ENCODE measurements around the gene NCOR2. TPM values are rescaled to one million over a fixed set of nuclear protein-coding genes. Genes with fewer than 3 reads are reported as not detected.

The NCOR2 gene
- total and polyA plus RNA-seq, 2 donors (not counting 3 experiments of a cell fraction or from before 2014, with no cell fraction given) = 26.5 to 241 TPM

- Histone ChIP-seq H3K4me2 (ENCODE audit: insufficient read depth, low read length) (no peak overlapping the region), H3K4me1 (ENCODE audit: control insufficient read depth, extremely low read depth, insufficient read depth, low read length) (peaks cover 8% of the 10 kb centered on the region), H3K27me3 (ENCODE audit: control insufficient read depth in 2 of 2, insufficient read depth in 2 of 2, low read length in 2 of 2) (no peaks in the 10 kb centered on the region), H4K20me1 (replicated peaks; ENCODE audit: control insufficient read depth, extremely low read depth, insufficient read depth, low read length) (no peaks in the 10 kb centered on the region), H3K4me3 (replicated peaks in 1 of 3; ENCODE audit: insufficient read depth in 1 of 3, low read depth in 1 of 3, low read length in 3 of 3) (no peak overlapping the region), H3K36me3 (ENCODE audit: control insufficient read depth in 2 of 2, extremely low read depth in 1 of 2, insufficient read depth in 2 of 2, low read length in 2 of 2) (no peaks in the 10 kb centered on the region), H3K79me2 (ENCODE audit: control insufficient read depth, insufficient read depth, low read length) (no peaks in the 10 kb centered on the region), H3K9me1 (replicated peaks; ENCODE audit: control insufficient read depth, extremely low read depth, insufficient read depth, low read length) (no peaks in the 10 kb centered on the region), H3K9me3 (replicated peaks; ENCODE audit: control insufficient read depth, insufficient read depth, low read length) (no peaks in the 10 kb centered on the region), H3K27ac (ENCODE audit: insufficient read depth, low read depth, low read length) (no peak overlapping the region), H3K9ac (replicated peaks; ENCODE audit: extremely low read depth, insufficient read depth, low read length) (no peak overlapping the region), H2AFZ (ENCODE audit: low read depth, low read length) (no peak overlapping the region)
- POLR2A ChIA-PET = no interaction called here
- TF ChIP-seq FOS (IDR thresholded peaks at IDR 0.05; ENCODE audit: borderline replicate concordance, insufficient read depth, low read length) = no peak
- TF ChIP-seq EZH2 (IDR thresholded peaks at IDR 0.05; ENCODE audit: borderline replicate concordance, low read depth, low read length, severe bottlenecking) = no peak
- no peak for TF ChIP-seq JUN (IDR thresholded peaks at IDR 0.05; ENCODE audit: borderline replicate concordance, insufficient read depth, insufficient read length, low read depth)
- no peak for TF ChIP-seq GATA2 (IDR thresholded peaks at IDR 0.05; ENCODE audit: insufficient read depth, insufficient read length, low read depth, low read length)
- intact Hi-C loops (cut with micrococcal nuclease) (loop anchor here (5.0 kb wide), 1 partner anchor 167 kb away; no protein-coding TSS in a partner anchor), dilution Hi-C loops (cut with MboI; ENCODE audit: extremely low pct_ligation_motif_present, low sequenced_read_pairs) (no loop called here)
- DNase-seq (ENCODE audit: low read depth, low spot score) (no peak), FAIRE-seq (no peak)
- CTCF ChIA-PET = interaction anchor here (0.7 kb wide), 1 partner anchor 17 kb away, joined by 3 read pairs; no protein-coding TSS in a partner anchor
- BruUV-seq (replicated peaks) = no TSS peak
Measured at GRCh38 chr12:124579921-124580517, 12.6 kb upstream of the NCOR2 start.

- dilution Hi-C loops (cut with MboI; ENCODE audit: extremely low pct_ligation_motif_present, low sequenced_read_pairs) = no loop called here
- no peak for TF ChIP-seq FOS (IDR thresholded peaks at IDR 0.05; ENCODE audit: borderline replicate concordance, insufficient read depth, low read length)
- no peak for TF ChIP-seq MYC (IDR thresholded peaks at IDR 0.05; ENCODE audit: low read depth, low read length)
- no peak for TF ChIP-seq POLR2AphosphoS5 (IDR thresholded peaks at IDR 0.05; ENCODE audit: insufficient read depth, low read depth, low read length)
- TF ChIP-seq POLR2A (IDR thresholded peaks at IDR 0.05; ENCODE audit: low read depth, low read length) = no peak
- no peak for TF ChIP-seq EZH2 (IDR thresholded peaks at IDR 0.05; ENCODE audit: borderline replicate concordance, low read depth, low read length, severe bottlenecking)
- TF ChIP-seq GATA2 (IDR thresholded peaks at IDR 0.05; ENCODE audit: insufficient read depth, insufficient read length, low read depth, low read length) = no peak
- TF ChIP-seq CTCF (IDR thresholded peaks at IDR 0.05; ENCODE audit: extremely low read depth in 1 of 2, insufficient read depth in 1 of 2, low read depth in 1 of 2, low read length in 2 of 2) = no peak
- no peak for TF ChIP-seq MAX (IDR thresholded peaks at IDR 0.05; ENCODE audit: insufficient read depth, insufficient read length)
- no peak for TF ChIP-seq JUN (IDR thresholded peaks at IDR 0.05; ENCODE audit: borderline replicate concordance, insufficient read depth, insufficient read length, low read depth)
- Histone ChIP-seq H3K36me3 (ENCODE audit: control insufficient read depth in 2 of 2, extremely low read depth in 1 of 2, insufficient read depth in 2 of 2, low read length in 2 of 2) (no peaks in the 10 kb centered on the region), H2AFZ (ENCODE audit: low read depth, low read length) (no peak overlapping the region), H3K9me3 (replicated peaks; ENCODE audit: control insufficient read depth, insufficient read depth, low read length) (no peaks in the 10 kb centered on the region), H3K4me1 (ENCODE audit: control insufficient read depth, extremely low read depth, insufficient read depth, low read length) (peaks cover 8% of the 10 kb centered on the region), H3K4me3 (replicated peaks in 1 of 3; ENCODE audit: insufficient read depth in 1 of 3, low read depth in 1 of 3, low read length in 3 of 3) (no peak overlapping the region), H3K4me2 (ENCODE audit: insufficient read depth, low read length) (no peak overlapping the region), H3K9ac (replicated peaks; ENCODE audit: extremely low read depth, insufficient read depth, low read length) (no peak overlapping the region), H4K20me1 (replicated peaks; ENCODE audit: control insufficient read depth, extremely low read depth, insufficient read depth, low read length) (no peaks in the 10 kb centered on the region), H3K27me3 (ENCODE audit: control insufficient read depth in 2 of 2, insufficient read depth in 2 of 2, low read length in 2 of 2) (no peaks in the 10 kb centered on the region), H3K79me2 (ENCODE audit: control insufficient read depth, insufficient read depth, low read length) (no peaks in the 10 kb centered on the region), H3K9me1 (replicated peaks; ENCODE audit: control insufficient read depth, extremely low read depth, insufficient read depth, low read length) (no peaks in the 10 kb centered on the region), H3K27ac (ENCODE audit: insufficient read depth, low read depth, low read length) (no peak overlapping the region)
- ChIA-PET CTCF (no interaction called here), POLR2A (no interaction called here)
- intact Hi-C loops (cut with micrococcal nuclease) = no loop called here
- DNase-seq (ENCODE audit: low read depth, low spot score) = no peak
- BruUV-seq (replicated peaks) = no TSS peak
- FAIRE-seq = no peak
Measured at GRCh38 chr12:124578854-124579253, 11.4 kb upstream of the NCOR2 start.
